ENCODE data around the gene KCNK18. TPM values are rescaled to one million over a fixed set of nuclear protein-coding genes. Genes with fewer than 3 reads are reported as not detected.

Gene KCNK18
- total RNA-seq, 1 experiment from 2014 or later, result not detected

GRCh38 chr10:117250411-117250810 is 53.1 kb downstream of the KCNK18 start:
- Histone ChIP-seq H2BK20ac (ENCODE audit: low read depth, low read length, poor library complexity, severe bottlenecking) (no peak overlapping the region), H4K20me1 (ENCODE audit: control insufficient read depth, insufficient read depth, insufficient read length) (no peaks in the 10 kb centered on the region), H4K8ac (replicated peaks; ENCODE audit: insufficient read length, low read depth, low read length) (no peak overlapping the region), H2BK120ac (ENCODE audit: low read depth, low read length, poor library complexity, severe bottlenecking) (no peak overlapping the region), H3K79me1 (ENCODE audit: insufficient read depth, low read depth, low read length, poor library complexity, severe bottlenecking) (no peaks in the 10 kb centered on the region), H2BK12ac (ENCODE audit: insufficient read length, low read depth, low read length) (no peak overlapping the region), H3T11ph (ENCODE audit: low read length) (no peak overlapping the region), H3K4me1 (ENCODE audit: insufficient read depth, low read length) (no peaks in the 10 kb centered on the region), H3K27ac (ENCODE audit: insufficient read length, low read depth, low read length) (no peak overlapping the region), H3K9me3 (ENCODE audit: control insufficient read depth, low read depth, low read length) (no peaks in the 10 kb centered on the region), H3K56ac (ENCODE audit: insufficient read length, low read depth, low read length) (no peak overlapping the region), H2AFZ (ENCODE audit: low read length) (no peak overlapping the region), H3K4me2 (ENCODE audit: insufficient read depth, insufficient read length, low read length) (no peak overlapping the region), H2BK5ac (ENCODE audit: insufficient read length, low read length) (no peak overlapping the region), H2AK5ac (ENCODE audit: insufficient read length, low read length) (no peak overlapping the region), H3K9ac (ENCODE audit: extremely low read depth, insufficient read length, low read length) (no peak overlapping the region), H3K18ac (ENCODE audit: insufficient read length, low read depth, low read length) (no peak overlapping the region), H3K23ac (ENCODE audit: insufficient read length, low read depth, low read length) (no peak overlapping the region), H3K27me3 (ENCODE audit: insufficient read depth, low read length) (no peaks in the 10 kb centered on the region), H3K79me2 (ENCODE audit: insufficient read depth, low read length) (no peaks in the 10 kb centered on the region), H3K4ac (ENCODE audit: low read depth, low read length) (no peak overlapping the region), H3K14ac (ENCODE audit: insufficient read depth, low read length) (no peak overlapping the region; the same call in 1 of the 2 replicates), H2BK15ac (ENCODE audit: low read depth, low read length) (no peak overlapping the region), H4K5ac (ENCODE audit: insufficient read length, low read depth, low read length) (no peak overlapping the region), H3K23me2 (ENCODE audit: insufficient read length, low read depth, low read length, poor library complexity, severe bottlenecking) (no peaks in the 10 kb centered on the region), H4K91ac (ENCODE audit: insufficient read length, low read depth, low read length) (no peak overlapping the region)
- Mint-ChIP-seq H3K4me1 (peaks cover 14 to 25% of the 10 kb centered on the region in 2 experiments), H3K27me3 (ENCODE audit: low read depth) (peaks cover 13% of the 10 kb centered on the region), H3K36me3 (ENCODE audit: insufficient read depth in 1 of 3, low read depth in 3 of 3) (no peaks in the 10 kb centered on the region), H3K4me3 (no peak overlapping the region), H3K27ac (no peak overlapping the region), H3K9me3 (no peaks in the 10 kb centered on the region)
- no peak for DNase-seq
- TF ChIP-seq CTCF (conservative IDR thresholded peaks at IDR 0.05), result no peak
- no CpG with 5 or more reads among the region's 7 CpGs for WGBS (ENCODE audit: extremely low coverage, insufficient read length, low lambda C conversion rate)

Measured in H9 (cell line).